Neuronal stem cell (in vitro differentiated cells): ENCODE results near the gene MEGF6.

ENCODE experiments used
- DNase-seq: peaks from one replicate; pipeline ENCODE4 v3.0.0-alpha.2; 2013; ENCODE audit warnings: low spot score
- H2AFZ ChIP-seq: one replicate; pipeline ENCODE4 v1.6.1; 2013; ENCODE audit warnings: mild to moderate bottlenecking, low read length, inconsistent platforms
- H2AK5ac ChIP-seq: 2 replicates; pipeline ENCODE4 v1.6.1; 2013; ENCODE audit warnings: low read depth, mild to moderate bottlenecking, inconsistent platforms, low read length, moderate library complexity, mixed read lengths
- H2BK120ac ChIP-seq: 2 replicates; pipeline ENCODE4 v1.6.1; 2013; ENCODE audit warnings: low read depth, mild to moderate bottlenecking, inconsistent platforms, low read length, moderate library complexity, mixed read lengths
- H2BK12ac ChIP-seq: one replicate; pipeline ENCODE4 v1.6.1; 2013; ENCODE audit warnings: low read length, inconsistent platforms
- H2BK15ac ChIP-seq: 2 replicates; pipeline ENCODE4 v1.6.1; 2013; ENCODE audit warnings: mild to moderate bottlenecking, low read length, inconsistent platforms, mixed read lengths
- H2BK5ac ChIP-seq: one replicate; pipeline ENCODE4 v1.6.1; 2013; ENCODE audit warnings: inconsistent platforms, mild to moderate bottlenecking, low read length, moderate library complexity
- H3K14ac ChIP-seq: one replicate; pipeline ENCODE4 v1.6.1; 2013; ENCODE audit warnings: low read length, inconsistent platforms
- H3K18ac ChIP-seq: 2 replicates; pipeline ENCODE4 v1.6.1; 2013; ENCODE audit warnings: low read length, inconsistent platforms
- H3K23ac ChIP-seq: 2 replicates; pipeline ENCODE4 v1.6.1; 2013; ENCODE audit warnings: low read depth, mild to moderate bottlenecking, mixed read lengths, low read length, inconsistent platforms; ENCODE audit not compliant: poor library complexity
- H3K27ac ChIP-seq: replicated peaks from 3 replicates; pipeline ENCODE4 v1.5.1; 2013; ENCODE audit warnings: low read length, inconsistent platforms
- H3K27me3 ChIP-seq, 3 experiments: 2 replicates each; pipeline ENCODE4 v1.6.1; 2013; ENCODE audit warnings: low read length in 3 of 3, mild to moderate bottlenecking in 2 of 3, inconsistent platforms in 1 of 3, low read depth in 1 of 3, mixed read lengths in 1 of 3, moderate library complexity in 1 of 3; ENCODE audit not compliant: control insufficient read depth in 3 of 3, insufficient read depth in 3 of 3
- H3K36me3 ChIP-seq, 2 donors: replicated peaks in 1 of 2; 2 replicates each; pipeline ENCODE4 v1.6.1; 2013; ENCODE audit warnings: low read length in 2 of 2; ENCODE audit not compliant: control insufficient read depth in 2 of 2, insufficient read depth in 2 of 2
- H3K4ac ChIP-seq: 2 replicates; pipeline ENCODE4 v1.6.1; 2013; ENCODE audit warnings: inconsistent platforms, mild to moderate bottlenecking, low read length, moderate library complexity
- H3K4me1 ChIP-seq, 2 donors: 1 replicate in 1 of 2; 2 replicates in 1 of 2; pipeline ENCODE4 v1.6.1; 2013; ENCODE audit warnings: low read length in 2 of 2, low read depth in 1 of 2; ENCODE audit not compliant: control insufficient read depth in 2 of 2, insufficient read depth in 1 of 2
- H3K4me2 ChIP-seq: one replicate; pipeline ENCODE4 v1.6.1; 2013; ENCODE audit warnings: mild to moderate bottlenecking, low read length, inconsistent platforms; ENCODE audit not compliant: insufficient read depth, poor library complexity, severe bottlenecking
- H3K4me3 ChIP-seq, 2 donors: 2 replicates each; pipeline ENCODE4 v1.5.1; 2013; ENCODE audit warnings: low read length in 2 of 2, mild to moderate bottlenecking in 2 of 2, inconsistent platforms in 1 of 2, moderate library complexity in 1 of 2
- H3K79me1 ChIP-seq: one replicate; pipeline ENCODE4 v1.6.1; 2013; ENCODE audit warnings: low read depth, mild to moderate bottlenecking, inconsistent platforms, low read length, moderate library complexity
- H3K9ac ChIP-seq: one replicate; pipeline ENCODE4 v1.6.1; 2013; ENCODE audit warnings: mild to moderate bottlenecking, low read depth, low read length, inconsistent platforms; ENCODE audit not compliant: poor library complexity
- H3K9me3 ChIP-seq, 2 donors: replicated peaks in 1 of 2; 2 replicates each; pipeline versions ENCODE3 to v1.6.1; 2013; ENCODE audit warnings: low read length in 2 of 2, mild to moderate bottlenecking in 2 of 2, inconsistent platforms in 1 of 2, low read depth in 1 of 2, mixed read lengths in 1 of 2, moderate library complexity in 1 of 2; ENCODE audit not compliant: control insufficient read depth in 2 of 2, insufficient read depth in 1 of 2
- H4K8ac ChIP-seq: one replicate; pipeline ENCODE4 v1.6.1; 2013; ENCODE audit warnings: low read depth, mild to moderate bottlenecking, inconsistent platforms, low read length, moderate library complexity
- H4K91ac ChIP-seq: one replicate; pipeline ENCODE4 v1.6.1; 2013; ENCODE audit warnings: low read length, low read depth, mild to moderate bottlenecking, inconsistent platforms; ENCODE audit not compliant: poor library complexity
- WGBS, 2 donors: extraction: QIAGEN DNeasy Blood & Tissue Kit; methylation state at CpG; one replicate each; pipeline ENCODE4 v1.1.7; 2013; ENCODE audit warnings: missing lambda C conversion rate in 2 of 2, mixed read lengths in 1 of 2; ENCODE audit not compliant: insufficient read length in 2 of 2, insufficient replicate concordance in 1 of 2; ENCODE audit errors: extremely low coverage in 2 of 2; 5-methylcytosine and 5-hydroxymethylcytosine counted together

The MEGF6 gene

GRCh38 chr1:3642919-3643675 is 31.8 kb upstream of the MEGF6 start:
- H4K8ac ChIP-seq = no peak overlapping the region
- WGBS, 2 donors = no CpG with 5 or more reads among the region's 43 CpGs

GRCh38 chr1:3641816-3642215 is 30.5 kb upstream of the MEGF6 start:
- Histone ChIP-seq H3K36me3 (peaks cover 14 to 66% of the 10 kb centered on the region in 2 donors), H4K8ac (no peak overlapping the region), H3K4ac (no peak overlapping the region), H3K4me2 (no peak overlapping the region), H3K79me1 (no peaks in the 10 kb centered on the region), H4K91ac (no peak overlapping the region), H3K14ac (no peak overlapping the region), H3K9me3 (no peaks in the 10 kb centered on the region), H3K23ac (no peak overlapping the region), H2BK120ac (no peak overlapping the region), H3K4me3 (no peak overlapping the region), H2AFZ (no peak overlapping the region), H3K9ac (no peak overlapping the region), H3K27ac (no peak overlapping the region), H3K4me1 (peaks cover 0 to 3% of the 10 kb centered on the region in 2 donors), H2BK12ac (no peak overlapping the region), H2BK5ac (no peak overlapping the region), H3K18ac (no peak overlapping the region), H3K27me3 (no peaks in the 10 kb centered on the region), H2BK15ac (no peak overlapping the region), H2AK5ac (no peak overlapping the region)
- no CpG with 5 or more reads among the region's 11 CpGs for WGBS, 2 donors
- no peak for DNase-seq

More at GRCh38 chr1:3642919-3643675, 31.8 kb upstream of the MEGF6 start:
- H3K36me3 ChIP-seq = peaks cover 8 to 65% of the 10 kb centered on the region in 2 donors
- no peak overlapping the region for H2BK120ac ChIP-seq
- H2AK5ac ChIP-seq = no peak overlapping the region
- H4K91ac ChIP-seq = no peak overlapping the region
- no peak overlapping the region for H3K27ac ChIP-seq
- no peaks in the 10 kb centered on the region for H3K27me3 ChIP-seq
- DNase-seq = no peak
- no peaks in the 10 kb centered on the region for H3K79me1 ChIP-seq
- H3K14ac ChIP-seq = no peak overlapping the region
- H2BK5ac ChIP-seq = no peak overlapping the region
- no peak overlapping the region for H3K4me3 ChIP-seq
- no peak overlapping the region for H3K18ac ChIP-seq
- peaks cover 0 to 3% of the 10 kb centered on the region in 2 donors for H3K4me1 ChIP-seq
- no peak overlapping the region for H3K23ac ChIP-seq
- H2AFZ ChIP-seq = no peak overlapping the region
- H3K9ac ChIP-seq = no peak overlapping the region
- H3K4me2 ChIP-seq = no peak overlapping the region
- no peak overlapping the region for H2BK12ac ChIP-seq
- no peak overlapping the region for H3K4ac ChIP-seq
- no peak overlapping the region for H2BK15ac ChIP-seq
- H3K9me3 ChIP-seq = no peaks in the 10 kb centered on the region

- Histone ChIP-seq H3K18ac (no peak overlapping the region), H3K23ac (peak overlapping the region; percentile 52), H3K36me3 (peaks cover 19 to 66% of the 10 kb centered on the region in 2 donors), H2BK15ac (no peak overlapping the region), H3K4me2 (no peak overlapping the region), H3K27me3 (no peaks in the 10 kb centered on the region), H2BK120ac (no peak overlapping the region), H3K79me1 (no peaks in the 10 kb centered on the region), H2BK5ac (no peak overlapping the region), H2BK12ac (no peak overlapping the region), H3K27ac (no peak overlapping the region), H4K8ac (no peak overlapping the region), H3K4me1 (peaks cover 0 to 3% of the 10 kb centered on the region in 2 donors), H2AK5ac (no peak overlapping the region), H3K9ac (no peak overlapping the region), H2AFZ (no peak overlapping the region), H3K9me3 (no peaks in the 10 kb centered on the region), H3K14ac (no peak overlapping the region), H3K4me3 (peak overlapping the region in 1 of 2 donors; percentile 69), H4K91ac (no peak overlapping the region), H3K4ac (no peak overlapping the region)
- DNase-seq = no peak
- WGBS, 2 donors = no CpG with 5 or more reads among the region's 26 CpGs
These were observed 29.9 kb upstream of the MEGF6 start for GRCh38 chr1:3641046-3641760.

- H4K91ac ChIP-seq = no peak overlapping the region
- no peak overlapping the region for H2BK5ac ChIP-seq
- H3K27me3 ChIP-seq = no peaks in the 10 kb centered on the region
- H2AFZ ChIP-seq = no peak overlapping the region
- WGBS, 2 donors = no CpG with 5 or more reads among the region's 36 CpGs
- H4K8ac ChIP-seq = peak overlapping the region; percentile 55
- no peak overlapping the region for H3K27ac ChIP-seq
- peak overlapping the region; percentile 35 for H3K9ac ChIP-seq
- H3K36me3 ChIP-seq = peaks cover 18 to 61% of the 10 kb centered on the region in 2 donors
- H3K14ac ChIP-seq = no peak overlapping the region
- no peak overlapping the region for H3K4ac ChIP-seq
- H3K4me1 ChIP-seq = peaks cover 0 to 3% of the 10 kb centered on the region in 2 donors
- H3K9me3 ChIP-seq = no peaks in the 10 kb centered on the region
- no peak for DNase-seq
- H3K23ac ChIP-seq = no peak overlapping the region
- no peak overlapping the region for H2AK5ac ChIP-seq
- H3K4me3 ChIP-seq = no peak overlapping the region
- H3K79me1 ChIP-seq = no peaks in the 10 kb centered on the region
- no peak overlapping the region for H2BK15ac ChIP-seq
- no peak overlapping the region for H2BK120ac ChIP-seq
- H3K4me2 ChIP-seq = no peak overlapping the region
- H2BK12ac ChIP-seq = no peak overlapping the region
- no peak overlapping the region for H3K18ac ChIP-seq
These were observed 29.0 kb upstream of the MEGF6 start for GRCh38 chr1:3640121-3640837.
